HG03135 (cell line): ENCODE data around the gene PLK1.
"Not testable (repeated sequence)": the region's sequence is repeated elsewhere in the genome, so short reads cannot be mapped to it uniquely, and the experiment has no call there.

ENCODE experiments used
- ATAC-seq: cut with Tn5 transposase; IDR thresholded peaks from one replicate; pipeline ENCODE4 v1.9.1; 2021; ENCODE audit warnings: mild to moderate bottlenecking, moderate library complexity; ENCODE audit not compliant: unreplicated experiment

Gene PLK1

GRCh38 chr16:23706439-23706838 is 27.8 kb downstream of the PLK1 start:
- ATAC-seq, result no peak

- no peak for ATAC-seq
Observed at GRCh38 chr16:23709536-23709935, 30.8 kb downstream of the PLK1 start.

DNA sequence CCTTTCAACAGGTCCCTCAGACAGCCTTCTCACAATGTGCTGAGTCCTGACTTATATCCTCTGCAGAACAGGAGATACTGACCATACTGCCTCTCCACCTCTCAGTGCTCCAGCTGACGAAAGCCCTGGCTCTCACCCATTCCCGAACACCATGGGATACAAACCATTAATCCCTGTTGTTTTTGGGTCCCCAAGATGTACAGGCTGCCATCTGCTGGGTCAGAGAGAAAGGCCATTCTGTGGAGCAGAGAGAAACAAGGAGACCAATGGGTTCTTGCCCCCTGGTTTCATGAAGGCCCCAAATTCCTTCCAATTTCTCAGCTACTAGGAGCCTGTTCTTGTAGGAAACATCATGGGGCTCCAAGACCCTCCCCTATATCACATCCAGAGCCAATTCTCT is 31.3 kb downstream of the PLK1 start:
- no peak for ATAC-seq

DNA sequence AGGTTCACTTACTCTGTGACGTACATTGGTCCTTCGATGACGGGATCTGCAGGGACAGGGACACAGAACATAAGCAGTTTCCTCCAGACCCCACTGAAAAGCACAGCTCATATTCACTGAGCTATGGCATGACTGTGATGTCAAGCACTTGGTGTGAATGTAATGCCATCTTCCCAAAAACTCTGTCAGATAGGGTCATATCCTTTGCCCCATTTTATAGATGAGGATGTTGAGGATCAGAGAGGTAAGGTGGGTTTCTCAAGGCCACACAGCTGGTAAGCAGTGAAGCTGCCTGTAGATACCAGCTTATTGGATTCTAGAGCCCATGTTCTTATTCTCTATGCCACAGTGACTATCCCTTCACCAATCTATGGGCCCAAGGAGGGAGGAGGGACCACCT is 31.8 kb downstream of the PLK1 start:
- no peak for ATAC-seq

DNA sequence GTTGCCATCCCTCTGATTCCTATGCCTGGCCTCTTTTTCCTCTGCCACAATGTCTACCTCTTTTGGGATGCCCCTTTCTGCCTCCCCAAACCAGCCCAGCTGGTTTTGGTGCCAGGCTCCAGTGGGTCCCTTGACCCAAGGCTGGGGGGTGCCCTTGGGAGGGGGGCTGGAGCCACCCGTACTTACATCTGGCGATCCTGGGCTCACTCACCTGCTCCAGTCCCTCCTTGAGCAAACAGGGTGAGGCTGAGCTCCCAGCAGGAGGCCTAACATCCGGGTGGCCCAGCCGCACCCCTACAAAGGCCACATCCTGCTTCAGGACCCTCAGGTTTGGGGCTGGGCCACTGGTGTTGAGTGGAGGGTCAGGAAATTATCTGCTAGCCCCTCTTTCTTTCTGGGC is 33.1 kb downstream of the PLK1 start:
- no peak for ATAC-seq

GRCh38 chr16:23712976-23713375 is 34.3 kb downstream of the PLK1 start, which contains the start of gene ERN2:
Gene ERN2, minus strand, starts transcription at chr16:23713222. Its CDS starts 35 bp downstream, at chr16:23713187.
- no peak for ATAC-seq

DNA sequence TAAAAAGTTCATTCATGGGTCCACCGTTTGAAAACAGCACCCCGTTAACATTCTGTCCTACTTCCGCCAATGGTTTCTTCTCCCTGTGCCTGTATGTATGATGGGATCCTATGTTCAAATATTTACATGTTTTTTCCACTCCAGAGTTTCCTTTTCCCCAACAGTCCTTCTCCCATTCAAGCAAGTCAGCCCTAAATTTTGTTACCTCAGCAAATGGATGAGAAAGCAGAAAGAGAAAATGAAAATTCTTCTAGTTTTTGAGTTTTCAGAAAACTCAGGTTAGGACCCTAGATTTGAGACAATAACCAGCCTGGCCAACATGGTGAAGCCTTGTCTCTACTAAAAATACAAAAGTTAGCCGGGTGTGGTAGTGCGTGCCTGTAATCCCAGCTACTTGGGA is 37.8 kb downstream of the PLK1 start:
- ATAC-seq, result no peak

- not testable (repeated sequence) for ATAC-seq
Observed at GRCh38 chr16:23722613-23723240, 44.0 kb downstream of the PLK1 start.

- ATAC-seq, result no peak
Observed at GRCh38 chr16:23724096-23724784, 45.6 kb downstream of the PLK1 start.

- ATAC-seq, result no peak
Observed at GRCh38 chr16:23724785-23725131, 46.1 kb downstream of the PLK1 start.

- ATAC-seq, result no peak
Observed at GRCh38 chr16:23726710-23727109, 48.0 kb downstream of the PLK1 start.

DNA sequence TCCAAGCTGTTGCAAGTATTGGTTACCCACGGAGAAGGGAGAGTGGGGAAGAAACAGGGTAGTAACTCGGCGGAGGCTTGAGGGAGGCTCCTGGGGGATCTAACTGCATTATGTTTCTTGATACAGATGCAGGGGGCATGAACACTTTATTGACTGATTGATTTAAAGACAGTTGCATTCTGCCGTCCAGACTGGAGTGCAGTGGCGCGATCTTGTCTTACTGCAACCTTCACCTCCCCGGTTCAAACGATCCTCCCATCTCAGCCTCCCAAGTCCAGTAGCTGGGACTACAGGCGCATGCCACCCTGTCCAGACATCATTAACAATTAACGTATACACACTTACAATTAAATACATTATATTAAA is 49.4 kb downstream of the PLK1 start:
- no peak for ATAC-seq

DNA sequence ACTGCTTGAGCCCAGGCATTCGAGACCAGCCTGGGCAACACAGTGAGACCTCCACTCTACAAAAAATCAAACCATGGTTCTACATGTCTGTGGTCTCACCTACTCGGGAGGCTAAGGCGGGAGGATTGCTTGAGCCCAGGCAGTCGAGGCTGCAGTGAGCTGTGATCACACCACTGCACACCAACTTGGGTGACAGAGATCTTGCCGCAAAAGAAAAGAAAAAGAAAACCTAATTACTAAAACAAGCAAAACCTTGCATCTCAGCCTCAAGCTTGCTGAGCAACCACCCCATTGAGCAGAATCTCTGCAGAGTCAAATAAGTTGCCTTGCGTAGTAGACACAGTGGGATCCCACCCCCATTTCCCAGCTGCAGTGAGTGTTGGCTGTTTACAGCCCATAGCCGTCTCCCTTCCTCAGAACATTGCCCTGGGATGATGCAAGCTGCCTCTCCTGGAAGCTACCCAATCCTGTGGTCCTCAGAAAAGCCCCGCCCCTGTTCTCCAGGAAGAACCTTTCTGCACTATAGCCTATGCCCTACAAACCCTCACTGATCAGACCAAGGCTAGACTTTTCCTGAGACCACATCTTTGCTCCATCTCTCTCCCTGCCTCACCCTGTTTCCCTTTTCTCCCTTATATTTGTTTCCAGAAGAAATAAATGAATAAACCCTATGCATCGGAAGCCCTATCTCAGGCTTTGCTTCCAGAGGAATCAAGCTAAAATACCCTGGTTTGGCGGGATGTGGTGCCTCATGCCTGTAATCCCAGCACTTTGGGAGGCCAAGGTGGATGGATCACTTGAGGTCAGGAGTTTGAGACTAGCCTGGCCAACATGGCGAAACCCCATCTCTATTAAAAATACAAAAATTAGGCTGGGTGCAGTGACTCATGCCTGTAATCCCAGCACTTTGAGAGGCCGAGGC is 51.1 kb downstream of the PLK1 start:
- ATAC-seq, result no peak

DNA sequence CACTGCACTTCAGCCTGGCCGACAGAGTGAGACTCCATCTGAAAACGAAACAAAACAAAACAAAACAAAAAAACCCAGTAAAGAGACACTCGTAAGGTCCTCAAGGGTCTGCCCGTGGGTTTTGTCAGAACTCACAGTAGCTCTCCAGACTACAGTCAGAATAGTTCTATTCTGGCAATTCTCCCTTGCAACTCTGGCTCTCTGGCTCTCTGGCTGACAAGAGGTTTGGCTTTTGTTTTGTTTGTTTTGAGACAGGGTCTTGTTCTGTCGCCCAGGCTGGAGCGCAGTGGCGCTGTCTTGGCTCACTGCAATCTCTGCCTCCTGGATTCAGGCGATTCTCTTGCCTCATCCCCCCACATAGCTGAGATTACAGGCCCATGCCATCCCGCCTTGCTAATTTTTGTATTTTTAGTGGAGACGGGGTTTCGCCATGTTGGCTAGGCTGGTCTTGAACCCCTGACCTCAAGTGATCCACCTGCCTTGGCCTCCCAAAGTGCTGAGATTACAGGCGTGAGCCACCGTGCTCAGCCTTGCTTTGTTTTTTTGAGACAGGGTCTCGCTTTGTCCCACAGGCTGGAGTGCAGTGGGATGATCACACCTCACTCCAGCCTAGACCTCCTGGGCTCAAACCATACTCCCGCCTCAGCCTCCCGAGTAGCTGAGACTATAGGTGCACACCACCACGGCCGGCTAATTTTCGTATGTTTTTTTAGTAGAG is 55.6 kb downstream of the PLK1 start:
- ATAC-seq, result no peak

DNA sequence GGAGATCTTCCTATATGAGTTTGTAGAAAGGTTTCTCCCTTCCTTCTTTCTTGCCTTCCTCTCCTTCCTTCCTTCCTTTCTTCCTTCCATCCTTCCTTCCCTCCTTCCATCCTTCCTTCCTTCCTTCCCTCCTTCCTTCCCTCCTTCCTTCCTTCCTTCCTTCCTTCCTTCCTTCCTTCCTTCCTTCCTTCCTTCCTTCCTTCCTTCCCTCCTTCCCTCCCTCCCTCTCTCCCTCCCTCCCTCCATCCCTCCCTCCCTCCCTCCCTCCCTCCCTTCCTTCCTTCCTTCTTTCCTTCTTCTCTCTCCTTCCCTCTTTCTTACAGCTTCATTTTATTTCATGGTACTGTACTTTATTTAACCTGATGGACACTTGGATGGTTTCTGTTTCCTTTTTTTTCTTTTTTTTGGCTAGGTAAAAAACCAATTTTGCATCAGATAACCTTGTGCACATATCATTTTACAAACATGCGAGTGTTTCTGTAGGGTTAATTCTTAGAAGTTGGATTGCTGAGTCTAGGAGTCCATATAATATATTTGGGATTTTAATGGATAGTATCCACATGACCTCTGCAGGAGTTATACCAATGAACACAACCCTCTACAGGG is 58.8 kb downstream of the PLK1 start:
- not testable (repeated sequence) for ATAC-seq

- ATAC-seq, result no peak
Observed at GRCh38 chr16:23739516-23739915, 60.8 kb downstream of the PLK1 start.
